ENCODE data around the gene TMOD3.

DNA sequence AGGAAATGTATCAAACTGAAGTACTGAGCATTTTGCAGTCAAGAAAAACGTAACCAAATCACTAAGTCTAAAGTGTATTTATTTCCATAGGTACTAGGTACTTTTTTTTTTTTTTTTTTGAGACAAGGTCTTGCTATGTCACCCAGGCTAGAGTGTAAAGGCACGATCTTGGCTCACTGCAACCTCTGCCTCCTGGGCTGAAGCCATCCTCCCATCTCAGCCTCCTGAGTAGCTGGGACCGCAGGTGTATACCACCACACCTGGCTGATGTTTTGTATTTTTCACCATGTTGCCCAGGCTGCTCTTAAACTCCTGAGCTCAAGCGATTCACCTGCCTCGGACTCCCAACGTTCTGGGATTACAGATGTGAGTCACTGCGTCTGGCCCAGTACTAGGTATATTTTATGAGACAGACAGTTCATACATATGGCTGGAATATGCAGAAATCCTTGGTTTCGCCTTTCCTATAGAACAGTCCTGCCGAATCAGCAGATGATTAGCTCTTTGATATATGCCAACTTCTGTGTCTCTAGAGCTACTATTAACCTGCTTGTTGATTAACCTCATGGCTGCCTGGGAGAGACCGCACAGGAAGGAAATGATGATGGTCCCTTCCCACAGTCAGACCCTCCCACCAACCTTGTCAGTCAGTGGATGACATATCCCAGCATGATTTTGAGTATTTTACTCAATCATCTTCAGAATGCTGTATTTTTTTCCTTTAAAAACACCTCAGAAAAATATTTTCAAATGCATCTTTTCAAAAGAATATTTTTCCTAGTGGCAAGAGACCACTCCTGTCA lies 32.3 kb downstream of the TMOD3 start:
- no peak for TF ChIP-seq POLR2A (IDR thresholded peaks at IDR 0.05)
- TF ChIP-seq, protein P1, sequence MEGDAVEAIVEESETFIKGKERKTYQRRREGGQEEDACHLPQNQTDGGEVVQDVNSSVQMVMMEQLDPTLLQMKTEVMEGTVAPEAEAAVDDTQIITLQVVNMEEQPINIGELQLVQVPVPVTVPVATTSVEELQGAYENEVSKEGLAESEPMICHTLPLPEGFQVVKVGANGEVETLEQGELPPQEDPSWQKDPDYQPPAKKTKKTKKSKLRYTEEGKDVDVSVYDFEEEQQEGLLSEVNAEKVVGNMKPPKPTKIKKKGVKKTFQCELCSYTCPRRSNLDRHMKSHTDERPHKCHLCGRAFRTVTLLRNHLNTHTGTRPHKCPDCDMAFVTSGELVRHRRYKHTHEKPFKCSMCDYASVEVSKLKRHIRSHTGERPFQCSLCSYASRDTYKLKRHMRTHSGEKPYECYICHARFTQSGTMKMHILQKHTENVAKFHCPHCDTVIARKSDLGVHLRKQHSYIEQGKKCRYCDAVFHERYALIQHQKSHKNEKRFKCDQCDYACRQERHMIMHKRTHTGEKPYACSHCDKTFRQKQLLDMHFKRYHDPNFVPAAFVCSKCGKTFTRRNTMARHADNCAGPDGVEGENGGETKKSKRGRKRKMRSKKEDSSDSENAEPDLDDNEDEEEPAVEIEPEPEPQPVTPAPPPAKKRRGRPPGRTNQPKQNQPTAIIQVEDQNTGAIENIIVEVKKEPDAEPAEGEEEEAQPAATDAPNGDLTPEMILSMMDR (IDR thresholded peaks at IDR 0.05): no peak
